CD14-positive monocyte (primary cell): ENCODE data around the gene TMEM45B. TPM values are rescaled to one million over a fixed set of nuclear protein-coding genes. Genes with fewer than 3 reads are reported as not detected.
"Not testable (repeated sequence)": the region's sequence is repeated elsewhere in the genome, so short reads cannot be mapped to it uniquely, and the experiment has no call there.

Source experiments
- DNase-seq, 3 donors: peaks; one replicate each; pipeline ENCODE4 v3.0.0-alpha.2; 2011 to 2022
- H2AFZ ChIP-seq: 2 replicates; pipeline ENCODE4 v1.6.0; 2012; ENCODE audit warnings: mild to moderate bottlenecking, low read depth, low read length, inconsistent platforms; ENCODE audit not compliant: insufficient read depth, poor library complexity, severe bottlenecking
- H3K27ac ChIP-seq, 2 donors: 1 replicate in 1 of 2; 2 replicates in 1 of 2; pipeline ENCODE4 v1.5.1; 2012 to 2013; ENCODE audit warnings: low read length in 2 of 2, control low read depth in 1 of 2, inconsistent platforms in 1 of 2, low read depth in 1 of 2, mild to moderate bottlenecking in 1 of 2
- H3K27me3 ChIP-seq, 2 donors: one replicate each; pipeline versions ENCODE4 v1.6.0 to v1.6.1; 2011 to 2013; ENCODE audit warnings: low read length in 2 of 2; ENCODE audit not compliant: control insufficient read depth in 2 of 2, insufficient read depth in 2 of 2
- H3K36me3 ChIP-seq, 2 donors: replicated peaks in 1 of 2; 1 replicate in 1 of 2; 2 replicates in 1 of 2; pipeline versions ENCODE4 v1.5.1 to v1.6.1; 2012 to 2013; ENCODE audit warnings: low read length in 2 of 2, control low read depth in 1 of 2, inconsistent platforms in 1 of 2, mild to moderate bottlenecking in 1 of 2; ENCODE audit not compliant: insufficient read depth in 2 of 2, control insufficient read depth in 1 of 2
- H3K4me1 ChIP-seq, 2 donors: 1 replicate in 1 of 2; 2 replicates in 1 of 2; pipeline versions ENCODE4 v1.5.1 to v1.6.1; 2012 to 2013; ENCODE audit warnings: low read length in 2 of 2, control low read depth in 1 of 2, inconsistent platforms in 1 of 2, mild to moderate bottlenecking in 1 of 2, moderate library complexity in 1 of 2; ENCODE audit not compliant: insufficient read depth in 2 of 2, control insufficient read depth in 1 of 2
- H3K4me2 ChIP-seq: replicated peaks from 2 replicates; pipeline ENCODE3; 2012; ENCODE audit warnings: low read length, moderate library complexity, mild to moderate bottlenecking; ENCODE audit not compliant: poor library complexity, severe bottlenecking; ENCODE audit errors: extremely low read depth
- H3K4me3 ChIP-seq, 3 experiments: fragments of 200-600 bp in 1 of 3; sonication (generic) in 1 of 3; replicated peaks in 1 of 3; 1 replicate in 2 of 3; 2 replicates in 1 of 3; pipeline ENCODE4 v1.5.1; 2011 to 2013; ENCODE audit warnings: low read length in 3 of 3, mild to moderate bottlenecking in 3 of 3, control low read depth in 2 of 3, low read depth in 2 of 3, inconsistent platforms in 1 of 3, moderate library complexity in 1 of 3
- H3K79me2 ChIP-seq: 2 replicates; pipeline ENCODE4 v1.6.0; 2012; ENCODE audit warnings: mild to moderate bottlenecking, control low read depth, inconsistent platforms, low read length, moderate library complexity; ENCODE audit not compliant: insufficient read depth
- H3K9ac ChIP-seq: 2 replicates; pipeline ENCODE4 v1.6.0; 2017; ENCODE audit warnings: low read length, mild to moderate bottlenecking; ENCODE audit not compliant: insufficient read depth, poor library complexity, severe bottlenecking
- H3K9me3 ChIP-seq, 2 donors: replicated peaks in 1 of 2; 1 replicate in 1 of 2; 2 replicates in 1 of 2; pipeline versions ENCODE4 v1.5.1 to v1.6.1; 2012 to 2013; ENCODE audit warnings: low read length in 2 of 2, control low read depth in 1 of 2; ENCODE audit not compliant: control insufficient read depth in 1 of 2, insufficient read depth in 1 of 2
- H4K20me1 ChIP-seq: 2 replicates; pipeline ENCODE4 v1.6.0; 2012; ENCODE audit warnings: mild to moderate bottlenecking, low read length, control low read depth, moderate library complexity; ENCODE audit not compliant: insufficient read depth
- H3K27ac Mint-ChIP-seq, 7 donors: one replicate each; pipeline ENCODE4 v1.8.0; 2020; ENCODE audit warnings: mild to moderate bottlenecking in 7 of 7, mixed read lengths in 7 of 7, moderate library complexity in 6 of 7, inconsistent platforms in 2 of 7
- H3K27me3 Mint-ChIP-seq, 3 donors: one replicate each; pipeline ENCODE4 v1.8.0; 2021 to 2022; ENCODE audit warnings: low read depth in 3 of 3, mild to moderate bottlenecking in 3 of 3, mixed read lengths in 3 of 3, moderate library complexity in 3 of 3, inconsistent platforms in 1 of 3
- H3K36me3 Mint-ChIP-seq, 2 donors: one replicate each; pipeline ENCODE4 v1.8.0; 2020; ENCODE audit warnings: mixed read lengths in 2 of 2, inconsistent platforms in 1 of 2, mild to moderate bottlenecking in 1 of 2
- H3K4me1 Mint-ChIP-seq: one replicate; pipeline ENCODE4 v1.8.0; 2020; ENCODE audit warnings: mild to moderate bottlenecking, mixed read lengths
- H3K4me3 Mint-ChIP-seq, 2 donors: one replicate each; pipeline ENCODE4 v1.8.0; 2020; ENCODE audit warnings: mild to moderate bottlenecking in 2 of 2, mixed read lengths in 2 of 2, moderate library complexity in 1 of 2
- H3K9me3 Mint-ChIP-seq, 7 donors: one replicate each; pipeline ENCODE4 v1.8.0; 2020 to 2022; ENCODE audit warnings: mixed read lengths in 7 of 7, mild to moderate bottlenecking in 6 of 7, moderate library complexity in 6 of 7, inconsistent platforms in 2 of 7
- CTCF ChIP-seq: fragments of 200-600 bp; IDR thresholded peaks from one replicate; pipeline ENCODE4 v1.8.0; 2022; ENCODE audit warnings: antibody characterized with exemption, mild to moderate bottlenecking
- WGBS: methylation state at CpG from one replicate; pipeline ENCODE4 v1.1.5; 2013; ENCODE audit warnings: missing lambda C conversion rate; ENCODE audit not compliant: insufficient coverage; 5-methylcytosine and 5-hydroxymethylcytosine counted together
- intact Hi-C, 2 donors: fragments of 100-400 bp; cut with micrococcal nuclease; formaldehyde crosslinking; loops; one replicate each; pipeline versions ENCODE4 v1.15.0 to v1.15.1; 2023
- polyA plus RNA-seq, 3 donors: library from polyadenylated mRNA; depleted of rRNA in 1 of 3; unstranded in 2 of 3; stranded (reverse) in 1 of 3; fragments of 300-500 nt in 2 of 3; fragments of >200 nt in 1 of 3; fragmentation: Illumina TruSeq in 2 of 3; gene quantifications; 1 replicate in 2 of 3; 2 replicates in 1 of 3; pipeline ENCODE4 v1.2.3, GENCODE V29; 2012 to 2021

TMEM45B gene
- polyA plus RNA-seq, 3 donors: 0.24 to 1.7 (median 0.56) TPM

DNA sequence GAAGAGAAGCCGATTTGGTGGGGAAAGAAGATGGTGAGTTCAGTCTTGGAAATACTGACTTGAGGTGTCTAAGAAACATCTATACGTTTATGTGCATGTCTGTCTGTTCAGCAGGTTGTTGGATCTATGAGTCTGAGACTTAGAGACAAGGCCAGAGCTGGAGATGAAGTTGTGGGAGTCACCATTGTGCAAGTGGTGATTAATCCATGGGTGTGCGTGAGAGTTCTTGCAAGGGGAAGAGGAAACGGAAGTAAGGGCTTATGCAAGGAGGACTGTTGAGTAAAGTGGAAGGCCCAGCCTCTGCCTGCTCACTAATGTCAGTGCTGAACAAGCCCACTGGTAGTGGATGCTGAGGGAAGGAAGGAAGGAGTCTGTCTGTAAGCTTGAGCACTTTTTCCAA is 9.7 kb downstream of the TMEM45B start:
- TF ChIP-seq CTCF: no peak
- no peak overlapping the region for H2AFZ ChIP-seq
- peak overlapping the region in 1 of 3 experiments; percentile 24 for H3K4me3 ChIP-seq
- DNase-seq: peak; percentile 96 to 99 (median 97)
- no peaks in the 10 kb centered on the region for H3K36me3 ChIP-seq
- H4K20me1 ChIP-seq: no peaks in the 10 kb centered on the region
- peak overlapping the region; percentile 44 for H3K9ac ChIP-seq
- no peaks in the 10 kb centered on the region for H3K79me2 ChIP-seq
- intact Hi-C loops: no loop called here
- Mint-ChIP-seq H3K4me1 (peaks cover 15% of the 10 kb centered on the region), H3K36me3 (peaks cover 4 to 6% of the 10 kb centered on the region in 2 donors), H3K27me3 (peaks cover 0 to 6% (median under 1%) of the 10 kb centered on the region in 3 donors), H3K27ac (no peak overlapping the region), H3K9me3 (peaks cover 0 to 3% (median 0%) of the 10 kb centered on the region in 7 donors), H3K4me3 (no peak overlapping the region)
- no peaks in the 10 kb centered on the region for H3K27me3 ChIP-seq
- 39% methylated on average over 2 of the region's 4 CpGs for WGBS
- H3K9me3 ChIP-seq: no peaks in the 10 kb centered on the region
- H3K4me2 ChIP-seq: no peak overlapping the region
- peaks cover 42 to 47% of the 10 kb centered on the region in 2 donors for H3K4me1 ChIP-seq
- H3K27ac ChIP-seq: peak overlapping the region; percentile 72 to 97

DNA sequence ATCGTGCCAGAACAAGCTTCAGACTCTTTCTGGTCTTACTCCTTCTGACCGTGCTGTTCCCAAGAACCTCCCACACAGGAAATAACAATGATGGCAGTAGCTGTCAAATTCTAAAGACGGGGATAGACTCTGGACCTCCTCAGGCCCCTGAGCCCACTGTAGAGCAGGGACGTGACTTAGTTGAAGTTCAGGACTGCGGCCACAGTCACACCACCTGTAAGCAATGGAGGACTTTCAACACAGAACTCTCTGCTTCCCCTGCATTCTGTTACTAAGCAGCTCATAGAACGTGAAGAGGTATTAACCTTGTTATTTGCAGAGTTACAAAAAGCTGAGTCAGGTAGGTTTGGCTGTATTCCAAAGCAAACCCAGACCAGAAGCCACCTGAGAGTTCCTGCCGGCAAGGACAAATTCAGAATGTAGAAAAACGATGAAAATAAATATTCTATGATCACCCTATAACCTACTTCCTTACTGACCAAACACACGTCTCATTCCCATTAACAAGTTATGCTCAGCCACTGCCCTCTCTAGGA is 12.7 kb downstream of the TMEM45B start:
- peak in 1 of 3 donors; percentile 29 for DNase-seq
- Histone ChIP-seq H3K4me3 (peak overlapping the region in 1 of 3 experiments; percentile 34), H3K9me3 (no peaks in the 10 kb centered on the region), H3K27me3 (no peaks in the 10 kb centered on the region), H3K4me2 (peak overlapping the region; percentile 23), H3K36me3 (no peaks in the 10 kb centered on the region), H2AFZ (peak overlapping the region; percentile 71), H3K79me2 (no peaks in the 10 kb centered on the region), H3K9ac (no peak overlapping the region), H4K20me1 (no peaks in the 10 kb centered on the region), H3K27ac (peak overlapping the region in 1 of 2 donors; percentile 36), H3K4me1 (peaks cover 42 to 47% of the 10 kb centered on the region in 2 donors)
- intact Hi-C loops: no loop called here
- peaks cover 0 to 2% (median 0%) of the 10 kb centered on the region in 7 donors for H3K9me3 Mint-ChIP-seq
- H3K4me3 Mint-ChIP-seq: peak overlapping the region; percentile 14 to 77
- H3K27ac Mint-ChIP-seq: peak overlapping the region; percentile 12 to 90 (median 83)
- 0% methylated on average over 1 of the region's 9 CpGs for WGBS
- peaks cover 0 to 7% (median 0%) of the 10 kb centered on the region in 3 donors for H3K27me3 Mint-ChIP-seq
- no peak for TF ChIP-seq CTCF
- H3K4me1 Mint-ChIP-seq: peaks cover 15% of the 10 kb centered on the region
- H3K36me3 Mint-ChIP-seq: peaks cover 0 to 4% of the 10 kb centered on the region in 2 donors

DNA sequence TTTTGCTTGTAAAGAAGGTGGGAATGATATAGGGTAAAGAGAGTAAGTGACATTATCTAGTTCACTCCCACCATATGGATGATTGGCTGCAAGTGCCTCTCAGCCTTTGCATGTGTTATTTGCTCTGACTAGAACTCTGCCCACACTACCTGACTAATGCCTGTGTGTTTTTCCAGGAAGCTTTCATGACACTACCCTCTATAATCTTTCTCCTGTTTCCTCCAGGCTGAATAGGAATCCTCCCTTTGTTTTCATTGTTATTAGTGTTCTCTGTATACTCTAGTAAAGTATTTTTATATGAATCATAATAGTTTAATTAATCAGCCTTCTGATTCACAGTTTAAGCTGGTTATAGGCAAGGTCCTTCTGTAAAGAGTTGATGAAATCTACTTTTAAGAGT is 13.8 kb downstream of the TMEM45B start:
- H3K27me3 ChIP-seq, H3K27me3 Mint-ChIP-seq, DNase-seq, H3K27ac ChIP-seq, H3K4me2 ChIP-seq, H3K4me3 Mint-ChIP-seq, H3K9me3 Mint-ChIP-seq, H3K27ac Mint-ChIP-seq, H2AFZ ChIP-seq, intact Hi-C loops, H4K20me1 ChIP-seq, H3K9me3 ChIP-seq, H3K9ac ChIP-seq, H3K4me3 ChIP-seq, H3K36me3 ChIP-seq, H3K36me3 Mint-ChIP-seq, H3K79me2 ChIP-seq: not testable (repeated sequence)
- peaks cover 15% of the 10 kb centered on the region for H3K4me1 Mint-ChIP-seq
- H3K4me1 ChIP-seq: peaks cover 38 to 41% of the 10 kb centered on the region in 2 donors
